HepG2 (cell line): Measurements from ENCODE around the gene AP2B1. TPM values are rescaled to one million over a fixed set of nuclear protein-coding genes. Genes with fewer than 3 reads are reported as not detected.

Experiments
- CCAR2 ChIP-seq: fragments of 200-400 bp; formaldehyde crosslinking; optimal IDR thresholded peaks from 2 replicates; pipeline ENCODE3; 2018; ENCODE audit warnings: low read depth, mild to moderate bottlenecking, low read length, moderate library complexity
- CHD4 ChIP-seq: fragments of 200-600 bp; sonication (generic); IDR thresholded peaks from 2 replicates; pipeline ENCODE4 v1.7.0; 2017; ENCODE audit warnings: mild to moderate bottlenecking, low read length, borderline replicate concordance
- GATA4 ChIP-seq: sonication (generic); IDR thresholded peaks from 2 replicates; pipeline ENCODE4 v1.6.1; 2016; ENCODE audit warnings: antibody characterized with exemption, low read depth, borderline replicate concordance
- JUN ChIP-seq: sonication (generic); formaldehyde crosslinking; IDR thresholded peaks from 2 replicates; pipeline ENCODE4 v1.4.0; 2020; ENCODE audit warnings: mild to moderate bottlenecking, missing genetic modification reagents
- KLF13 ChIP-seq: sonication (generic); formaldehyde crosslinking; IDR thresholded peaks from 2 replicates; pipeline ENCODE4 v1.4.0; 2020; ENCODE audit warnings: mild to moderate bottlenecking, missing genetic modification reagents
- MAFG ChIP-seq: sonication (generic); formaldehyde crosslinking; IDR thresholded peaks from 2 replicates; pipeline ENCODE4 v1.5.1; 2020; ENCODE audit warnings: mild to moderate bottlenecking, missing genetic modification reagents
- NFE2 ChIP-seq: sonication (generic); formaldehyde crosslinking; IDR thresholded peaks from 2 replicates; pipeline ENCODE4 v1.4.0; 2020; ENCODE audit warnings: missing genetic modification reagents
- NFIB ChIP-seq: sonication (generic); formaldehyde crosslinking; IDR thresholded peaks from 2 replicates; pipeline ENCODE4 v1.9.0; 2021; ENCODE audit warnings: missing genetic modification reagents, mild to moderate bottlenecking, borderline replicate concordance
- NR3C1 ChIP-seq: sonication (generic); formaldehyde crosslinking; IDR thresholded peaks from 2 replicates; pipeline ENCODE4 v1.4.0; 2020; ENCODE audit warnings: missing genetic modification reagents
- PLRG1 ChIP-seq: fragments of 450-650 bp; conservative IDR thresholded peaks from 2 replicates; pipeline ENCODE4 v1.6.1; 2016
- POLR2A ChIP-seq, 2 experiments: IDR thresholded peaks; 2 replicates each; pipeline ENCODE4 v1.6.1; 2011; ENCODE audit warnings: low read depth in 2 of 2, low read length in 2 of 2, mild to moderate bottlenecking in 1 of 2, moderate library complexity in 1 of 2; ENCODE audit not compliant: insufficient read depth in 1 of 2
- SAFB2 ChIP-seq: sonication (generic); formaldehyde crosslinking; IDR thresholded peaks from 2 replicates; pipeline ENCODE4 v1.5.1; 2020; ENCODE audit warnings: missing genetic modification reagents, low read depth, mild to moderate bottlenecking, borderline replicate concordance
- SOX13 ChIP-seq, 3 experiments: fragments of 450-650 bp in 1 of 3; sonication (generic) in 1 of 3; formaldehyde crosslinking in 1 of 3; IDR thresholded peaks in 2 of 3; conservative IDR thresholded peaks in 1 of 3; 2 replicates each; pipeline versions ENCODE4 v1.5.0 to v1.6.1; 2016 to 2020; ENCODE audit warnings: antibody characterized with exemption in 1 of 3, mild to moderate bottlenecking in 1 of 3, missing compliant biosample characterization in 1 of 3, missing genetic modification reagents in 1 of 3, moderate library complexity in 1 of 3
- ZNF101 ChIP-seq: sonication (generic); formaldehyde crosslinking; IDR thresholded peaks from 2 replicates; pipeline ENCODE4 v1.4.0; 2020; ENCODE audit warnings: mild to moderate bottlenecking, low read depth, missing genetic modification reagents, borderline replicate concordance
- ZNF121 ChIP-seq: sonication (generic); formaldehyde crosslinking; IDR thresholded peaks from 2 replicates; pipeline ENCODE4 v1.5.0; 2020; ENCODE audit warnings: mild to moderate bottlenecking, missing genetic modification reagents
- ZNF207 ChIP-seq: fragments of 450-650 bp; IDR thresholded peaks from 2 replicates; pipeline ENCODE4 v1.6.1; 2016; ENCODE audit warnings: antibody characterized with exemption, borderline replicate concordance
- ZNF263 ChIP-seq: sonication (generic); formaldehyde crosslinking; IDR thresholded peaks from 2 replicates; pipeline ENCODE4 v1.4.0; 2020; ENCODE audit warnings: missing genetic modification reagents
- ZNF430 ChIP-seq: sonication (generic); formaldehyde crosslinking; IDR thresholded peaks from 2 replicates; pipeline ENCODE4 v1.9.0; 2021; ENCODE audit warnings: mild to moderate bottlenecking, missing genetic modification reagents
- ZNF782 ChIP-seq: sonication (generic); formaldehyde crosslinking; IDR thresholded peaks from 2 replicates; pipeline ENCODE4 v1.4.0; 2020; ENCODE audit warnings: missing genetic modification reagents, mild to moderate bottlenecking, borderline replicate concordance
- polyA plus RNA-seq, 8 experiments: library from polyadenylated mRNA; depleted of rRNA in 3 of 8; stranded (reverse) in 7 of 8; unstranded in 1 of 8; fragments of >200 nt; fragmentation: Illumina TruSeq in 4 of 8; extraction: Trizol in 4 of 8; gene quantifications; 2 replicates each; pipeline versions ENCODE4 v1.2.1 to v1.2.3, GENCODE V29; 2011 to 2016; ENCODE audit warnings: low read depth in 4 of 8, missing spikeins in 1 of 8, mixed read lengths in 1 of 8; ENCODE audit not compliant: insufficient read depth in 1 of 8
- total RNA-seq, 5 experiments: library from RNA; depleted of rRNA; stranded (reverse); fragments of >200 nt; fragmentation: Illumina TruSeq; extraction: Trizol; gene quantifications; 2 replicates each; pipeline ENCODE4 v1.2.3, GENCODE V29; 2016; ENCODE audit warnings: low read depth in 1 of 5
- TF ChIP-seq, protein P1 (sequence below): sonication (generic); formaldehyde crosslinking; IDR thresholded peaks from 2 replicates; pipeline ENCODE4 v1.5.1; 2020; ENCODE audit warnings: missing genetic modification reagents, mild to moderate bottlenecking, borderline replicate concordance
- TF ChIP-seq, protein P2 (sequence below): sonication (generic); formaldehyde crosslinking; IDR thresholded peaks from 2 replicates; pipeline ENCODE4 v1.5.0; 2020; ENCODE audit warnings: missing genetic modification reagents
- TF ChIP-seq, protein P3 (sequence below): IDR thresholded peaks from 2 replicates; pipeline ENCODE4 v1.6.1; 2016
- TF ChIP-seq, protein P4 (sequence below): sonication (generic); formaldehyde crosslinking; IDR thresholded peaks from 2 replicates; pipeline ENCODE4 v1.4.0; 2020; ENCODE audit warnings: missing genetic modification reagents

The AP2B1 gene
- total and polyA plus RNA-seq, 2 of the 13 experiments (the other 11 are each of a cell fraction or from before 2014, with no cell fraction given): 23.8 to 71.3 TPM

DNA sequence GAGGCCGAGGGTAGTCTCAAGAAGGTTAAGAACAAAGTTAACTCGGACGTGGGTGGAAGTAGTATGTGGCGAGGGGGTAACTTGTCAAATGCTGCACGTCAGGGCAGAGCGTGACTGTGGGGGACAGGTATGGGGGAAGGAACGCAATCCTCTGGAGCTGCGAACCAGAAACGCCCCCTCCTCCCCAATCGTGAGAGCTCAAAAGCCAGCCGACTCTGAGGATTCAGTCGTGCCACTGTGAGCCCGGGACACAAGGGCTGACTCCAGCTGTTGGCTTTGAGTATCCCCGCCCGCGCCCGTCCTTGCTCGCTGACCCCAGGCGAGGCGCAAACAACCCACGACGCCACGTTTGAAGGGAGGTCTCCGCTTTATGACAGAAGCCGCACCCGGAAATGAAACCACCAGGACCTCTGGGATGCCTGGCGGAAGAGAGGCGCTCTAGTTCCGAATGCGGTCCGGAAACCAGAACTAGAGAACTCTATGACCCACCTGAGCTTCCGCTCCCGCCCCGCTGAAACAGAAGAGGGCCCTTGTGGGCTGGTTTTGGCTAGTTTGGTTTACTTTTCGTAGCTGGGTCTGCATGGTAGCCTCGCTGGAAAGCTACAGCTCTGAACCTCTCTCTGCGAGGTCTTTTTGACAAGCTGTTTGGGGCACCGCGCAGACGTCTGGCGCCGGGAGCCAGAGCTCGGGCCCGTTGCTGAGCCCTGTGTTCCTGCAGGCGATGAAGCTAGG lies 8.8 kb upstream of the AP2B1 start, which contains the start of gene PEX12 (continued):
- TF ChIP-seq GATA4: no peak; the same call in 1 of the 2 replicates
- peak; percentile 58; the same call in 1 of the 2 replicates for TF ChIP-seq JUN (CRISPR knock-in tag)
- TF ChIP-seq, protein P1, sequence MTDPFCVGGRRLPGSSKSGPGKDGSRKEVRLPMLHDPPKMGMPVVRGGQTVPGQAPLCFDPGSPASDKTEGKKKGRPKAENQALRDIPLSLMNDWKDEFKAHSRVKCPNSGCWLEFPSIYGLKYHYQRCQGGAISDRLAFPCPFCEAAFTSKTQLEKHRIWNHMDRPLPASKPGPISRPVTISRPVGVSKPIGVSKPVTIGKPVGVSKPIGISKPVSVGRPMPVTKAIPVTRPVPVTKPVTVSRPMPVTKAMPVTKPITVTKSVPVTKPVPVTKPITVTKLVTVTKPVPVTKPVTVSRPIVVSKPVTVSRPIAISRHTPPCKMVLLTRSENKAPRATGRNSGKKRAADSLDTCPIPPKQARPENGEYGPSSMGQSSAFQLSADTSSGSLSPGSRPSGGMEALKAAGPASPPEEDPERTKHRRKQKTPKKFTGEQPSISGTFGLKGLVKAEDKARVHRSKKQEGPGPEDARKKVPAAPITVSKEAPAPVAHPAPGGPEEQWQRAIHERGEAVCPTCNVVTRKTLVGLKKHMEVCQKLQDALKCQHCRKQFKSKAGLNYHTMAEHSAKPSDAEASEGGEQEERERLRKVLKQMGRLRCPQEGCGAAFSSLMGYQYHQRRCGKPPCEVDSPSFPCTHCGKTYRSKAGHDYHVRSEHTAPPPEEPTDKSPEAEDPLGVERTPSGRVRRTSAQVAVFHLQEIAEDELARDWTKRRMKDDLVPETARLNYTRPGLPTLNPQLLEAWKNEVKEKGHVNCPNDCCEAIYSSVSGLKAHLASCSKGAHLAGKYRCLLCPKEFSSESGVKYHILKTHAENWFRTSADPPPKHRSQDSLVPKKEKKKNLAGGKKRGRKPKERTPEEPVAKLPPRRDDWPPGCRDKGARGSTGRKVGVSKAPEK (CRISPR knock-in tag): no peak
- TF ChIP-seq ZNF430 (CRISPR knock-in tag): peak; percentile 78
- no peak for TF ChIP-seq KLF13 (CRISPR knock-in tag)
- no peak for TF ChIP-seq SOX13 (IDR thresholded peaks at IDR 0.05)
- TF ChIP-seq SOX13 (CRISPR knock-in tag; conservative IDR thresholded peaks at IDR 0.05 in 1 of 2, IDR thresholded peaks at IDR 0.05 in 1 of 2): 0 out of 4 replicates have a peak, but pooled peaks of 1 of the 2 experiments have one; percentile 33
- TF ChIP-seq, protein P2, sequence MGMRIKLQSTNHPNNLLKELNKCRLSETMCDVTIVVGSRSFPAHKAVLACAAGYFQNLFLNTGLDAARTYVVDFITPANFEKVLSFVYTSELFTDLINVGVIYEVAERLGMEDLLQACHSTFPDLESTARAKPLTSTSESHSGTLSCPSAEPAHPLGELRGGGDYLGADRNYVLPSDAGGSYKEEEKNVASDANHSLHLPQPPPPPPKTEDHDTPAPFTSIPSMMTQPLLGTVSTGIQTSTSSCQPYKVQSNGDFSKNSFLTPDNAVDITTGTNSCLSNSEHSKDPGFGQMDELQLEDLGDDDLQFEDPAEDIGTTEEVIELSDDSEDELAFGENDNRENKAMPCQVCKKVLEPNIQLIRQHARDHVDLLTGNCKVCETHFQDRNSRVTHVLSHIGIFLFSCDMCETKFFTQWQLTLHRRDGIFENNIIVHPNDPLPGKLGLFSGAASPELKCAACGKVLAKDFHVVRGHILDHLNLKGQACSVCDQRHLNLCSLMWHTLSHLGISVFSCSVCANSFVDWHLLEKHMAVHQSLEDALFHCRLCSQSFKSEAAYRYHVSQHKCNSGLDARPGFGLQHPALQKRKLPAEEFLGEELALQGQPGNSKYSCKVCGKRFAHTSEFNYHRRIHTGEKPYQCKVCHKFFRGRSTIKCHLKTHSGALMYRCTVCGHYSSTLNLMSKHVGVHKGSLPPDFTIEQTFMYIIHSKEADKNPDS (CRISPR knock-in tag): peak; percentile 89; the same call in 1 of the 2 replicates
- TF ChIP-seq, protein P3, sequence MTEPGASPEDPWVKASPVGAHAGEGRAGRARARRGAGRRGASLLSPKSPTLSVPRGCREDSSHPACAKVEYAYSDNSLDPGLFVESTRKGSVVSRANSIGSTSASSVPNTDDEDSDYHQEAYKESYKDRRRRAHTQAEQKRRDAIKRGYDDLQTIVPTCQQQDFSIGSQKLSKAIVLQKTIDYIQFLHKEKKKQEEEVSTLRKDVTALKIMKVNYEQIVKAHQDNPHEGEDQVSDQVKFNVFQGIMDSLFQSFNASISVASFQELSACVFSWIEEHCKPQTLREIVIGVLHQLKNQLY (CRISPR knock-in tag): no peak
- TF ChIP-seq ZNF121 (CRISPR knock-in tag): no peak
- peak; percentile 80 to 85 for TF ChIP-seq POLR2A (IDR thresholded peaks at IDR 0.05; ENCODE audit: insufficient read depth in 1 of 2, low read depth in 2 of 2, low read length in 2 of 2)
- TF ChIP-seq, protein P4, sequence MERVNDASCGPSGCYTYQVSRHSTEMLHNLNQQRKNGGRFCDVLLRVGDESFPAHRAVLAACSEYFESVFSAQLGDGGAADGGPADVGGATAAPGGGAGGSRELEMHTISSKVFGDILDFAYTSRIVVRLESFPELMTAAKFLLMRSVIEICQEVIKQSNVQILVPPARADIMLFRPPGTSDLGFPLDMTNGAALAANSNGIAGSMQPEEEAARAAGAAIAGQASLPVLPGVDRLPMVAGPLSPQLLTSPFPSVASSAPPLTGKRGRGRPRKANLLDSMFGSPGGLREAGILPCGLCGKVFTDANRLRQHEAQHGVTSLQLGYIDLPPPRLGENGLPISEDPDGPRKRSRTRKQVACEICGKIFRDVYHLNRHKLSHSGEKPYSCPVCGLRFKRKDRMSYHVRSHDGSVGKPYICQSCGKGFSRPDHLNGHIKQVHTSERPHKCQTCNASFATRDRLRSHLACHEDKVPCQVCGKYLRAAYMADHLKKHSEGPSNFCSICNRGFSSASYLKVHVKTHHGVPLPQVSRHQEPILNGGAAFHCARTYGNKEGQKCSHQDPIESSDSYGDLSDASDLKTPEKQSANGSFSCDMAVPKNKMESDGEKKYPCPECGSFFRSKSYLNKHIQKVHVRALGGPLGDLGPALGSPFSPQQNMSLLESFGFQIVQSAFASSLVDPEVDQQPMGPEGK (CRISPR knock-in tag): peak; percentile 53; the same call in 1 of the 2 replicates
- no peak for TF ChIP-seq PLRG1
- no peak for TF ChIP-seq NFIB (CRISPR knock-in tag)
- TF ChIP-seq NFE2: no peak
- peak; percentile 80; the same call in 1 of the 2 replicates for TF ChIP-seq SAFB2 (CRISPR knock-in tag)
- TF ChIP-seq ZNF207: no peak
- TF ChIP-seq ZNF782: peak; percentile 85; the same call in 1 of the 2 replicates
- no peak for TF ChIP-seq ZNF101 (CRISPR knock-in tag)
- TF ChIP-seq CCAR2: no peak
- no peak for TF ChIP-seq MAFG (CRISPR knock-in tag)
- no peak for TF ChIP-seq NR3C1 (CRISPR knock-in tag)
- no peak for TF ChIP-seq CHD4
- peak; percentile 55 for TF ChIP-seq ZNF263
